NB4 (cell line): Measurements from ENCODE around the gene RNF169.
A peak's percentile ranks its signal among the peaks of the same experiment; 100 is the strongest.
"Not testable (repeated sequence)": the region's sequence is repeated elsewhere in the genome, so short reads cannot be mapped to it uniquely, and the experiment has no call there.

Experiments
- DNase-seq: peaks from one replicate; pipeline ENCODE4 v3.0.0; 2010; ENCODE audit warnings: low read depth
- H3K4me3 ChIP-seq: one replicate; pipeline ENCODE4 v1.5.1; 2011; ENCODE audit warnings: mild to moderate bottlenecking, low read depth, low read length, moderate library complexity
- MYC ChIP-seq: IDR thresholded peaks from 2 replicates; pipeline ENCODE4 v1.6.1; 2011; ENCODE audit warnings: low read depth, low read length
- POLR2A ChIP-seq: IDR thresholded peaks from 2 replicates; pipeline ENCODE4 v1.6.1; 2011; ENCODE audit warnings: mild to moderate bottlenecking; ENCODE audit not compliant: insufficient read length; ENCODE audit errors: extremely low read depth
- TF ChIP-seq, protein P1 (sequence below): IDR thresholded peaks from 2 replicates; pipeline ENCODE4 v1.6.1; 2011; ENCODE audit warnings: low read depth, low read length
- TF ChIP-seq, protein P2 (sequence below): IDR thresholded peaks from one replicate; pipeline ENCODE4 v1.5.1; 2012; ENCODE audit warnings: low read depth, low read length

RNF169 gene

DNA sequence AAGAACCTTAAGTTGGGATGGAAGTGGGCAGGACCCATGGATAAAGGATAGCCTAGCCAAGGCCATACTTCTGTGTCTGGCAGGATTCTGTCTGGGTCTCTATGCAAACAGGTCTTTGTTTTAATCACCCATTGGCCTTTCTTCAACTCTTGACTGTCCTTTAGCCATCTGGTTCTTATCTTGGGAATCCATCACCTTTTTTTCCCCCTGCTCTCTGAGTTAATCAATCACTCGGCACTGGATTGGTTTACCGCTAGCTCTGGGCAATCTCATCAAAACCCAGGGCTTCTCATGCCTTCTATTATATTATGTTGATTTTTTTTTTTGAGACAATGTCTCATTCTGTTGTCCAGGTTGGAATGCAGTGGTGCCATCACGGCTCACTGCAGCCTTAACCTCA lies 1.8 kb upstream of the RNF169 start:
- H3K4me3 ChIP-seq, result no peak overlapping the region
- TF ChIP-seq, protein P1, sequence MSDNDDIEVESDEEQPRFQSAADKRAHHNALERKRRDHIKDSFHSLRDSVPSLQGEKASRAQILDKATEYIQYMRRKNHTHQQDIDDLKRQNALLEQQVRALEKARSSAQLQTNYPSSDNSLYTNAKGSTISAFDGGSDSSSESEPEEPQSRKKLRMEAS, result no peak
- TF ChIP-seq, protein P2, sequence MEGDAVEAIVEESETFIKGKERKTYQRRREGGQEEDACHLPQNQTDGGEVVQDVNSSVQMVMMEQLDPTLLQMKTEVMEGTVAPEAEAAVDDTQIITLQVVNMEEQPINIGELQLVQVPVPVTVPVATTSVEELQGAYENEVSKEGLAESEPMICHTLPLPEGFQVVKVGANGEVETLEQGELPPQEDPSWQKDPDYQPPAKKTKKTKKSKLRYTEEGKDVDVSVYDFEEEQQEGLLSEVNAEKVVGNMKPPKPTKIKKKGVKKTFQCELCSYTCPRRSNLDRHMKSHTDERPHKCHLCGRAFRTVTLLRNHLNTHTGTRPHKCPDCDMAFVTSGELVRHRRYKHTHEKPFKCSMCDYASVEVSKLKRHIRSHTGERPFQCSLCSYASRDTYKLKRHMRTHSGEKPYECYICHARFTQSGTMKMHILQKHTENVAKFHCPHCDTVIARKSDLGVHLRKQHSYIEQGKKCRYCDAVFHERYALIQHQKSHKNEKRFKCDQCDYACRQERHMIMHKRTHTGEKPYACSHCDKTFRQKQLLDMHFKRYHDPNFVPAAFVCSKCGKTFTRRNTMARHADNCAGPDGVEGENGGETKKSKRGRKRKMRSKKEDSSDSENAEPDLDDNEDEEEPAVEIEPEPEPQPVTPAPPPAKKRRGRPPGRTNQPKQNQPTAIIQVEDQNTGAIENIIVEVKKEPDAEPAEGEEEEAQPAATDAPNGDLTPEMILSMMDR, result no peak
- TF ChIP-seq POLR2A, result no peak
- TF ChIP-seq MYC, result no peak
- no peak for DNase-seq

DNA sequence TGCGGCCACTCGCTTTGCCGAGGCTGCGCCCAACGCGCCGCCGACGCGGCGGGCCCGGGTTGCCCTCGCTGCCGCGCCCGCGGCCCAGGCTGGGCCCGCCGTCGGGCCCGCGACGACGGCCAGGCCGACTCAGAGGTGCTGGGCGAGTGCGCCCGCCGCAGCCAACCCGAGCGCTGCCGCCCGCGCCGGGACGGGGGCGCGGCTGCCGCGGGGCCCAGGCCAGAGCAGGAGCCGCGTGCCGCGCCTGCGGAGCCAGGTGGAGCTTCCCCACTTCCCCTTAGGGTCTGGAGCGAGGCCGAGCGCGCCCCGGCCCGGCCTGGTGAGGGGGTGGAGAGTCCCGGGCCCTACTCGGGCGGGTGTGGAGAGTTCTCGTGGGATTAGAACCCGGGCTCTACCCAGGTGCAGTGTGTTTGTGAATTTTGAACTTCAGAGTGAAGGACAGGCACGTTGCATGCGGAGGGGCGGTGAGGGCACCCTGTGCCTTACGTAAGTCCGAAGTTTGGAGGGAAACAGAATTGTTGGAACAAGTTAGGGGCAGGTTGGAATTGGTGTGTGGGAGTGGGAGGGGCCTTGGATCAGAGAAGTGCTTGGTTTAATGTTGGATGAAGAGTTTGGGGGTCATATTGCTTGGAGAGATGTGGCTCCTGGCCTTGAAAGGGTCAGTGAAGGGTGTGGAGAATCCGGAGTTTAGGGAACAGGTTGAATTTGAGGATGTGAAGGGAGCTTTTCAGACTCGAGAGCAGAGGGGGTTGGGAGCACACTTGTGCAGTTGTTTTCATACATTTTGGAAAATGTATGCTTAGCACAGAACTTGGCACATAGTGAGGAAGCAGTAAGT lies 697 bp downstream of the RNF169 start:
- peak overlapping the region; percentile 68 for H3K4me3 ChIP-seq
- TF ChIP-seq MYC, result peak; percentile 90
- TF ChIP-seq, protein P1, result peak; percentile 90
- TF ChIP-seq, protein P2, result no peak
- TF ChIP-seq POLR2A, result no peak
- peak; percentile 90 for DNase-seq

DNA sequence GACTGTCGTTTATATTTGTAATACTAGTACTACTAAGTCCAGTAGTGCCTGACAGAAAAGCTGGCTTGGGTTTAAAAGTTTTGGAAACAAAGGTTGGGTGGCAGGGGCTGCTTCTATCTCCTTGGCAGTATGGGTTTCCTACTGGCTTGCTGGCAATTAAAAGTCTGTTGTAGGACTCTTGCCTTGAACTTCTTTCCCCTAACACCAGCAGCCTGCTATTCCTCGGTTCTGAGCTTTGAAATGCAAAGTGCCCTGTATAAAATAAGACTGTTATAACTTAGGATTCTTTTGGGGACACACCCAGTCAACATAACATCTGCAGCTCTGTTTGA lies 1.3 kb downstream of the RNF169 start:
- no peak for TF ChIP-seq MYC
- TF ChIP-seq POLR2A, result no peak
- TF ChIP-seq, protein P1, result no peak
- TF ChIP-seq, protein P2, result no peak
- peak overlapping the region; percentile 68 for H3K4me3 ChIP-seq
- no peak for DNase-seq

DNA sequence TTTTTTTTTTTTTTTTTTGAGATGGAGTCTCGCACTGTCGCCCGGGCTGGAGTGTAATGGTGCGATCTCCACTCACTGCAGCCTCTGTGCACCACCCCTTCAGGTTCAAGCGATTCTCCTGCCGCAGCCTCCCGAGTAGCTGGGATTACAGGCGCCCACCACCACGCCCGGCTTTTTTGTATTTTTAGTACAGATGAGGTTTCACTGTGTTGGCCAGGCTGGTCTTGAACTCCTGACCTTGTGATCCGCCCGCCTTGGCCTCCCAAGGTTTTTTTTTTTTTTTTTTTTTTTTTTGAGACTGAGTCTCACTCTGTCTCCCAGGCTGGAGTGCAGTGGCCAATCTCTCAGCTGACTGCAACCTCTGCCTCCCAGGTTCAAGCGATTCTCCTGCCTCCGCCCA lies 1.9 kb downstream of the RNF169 start:
- not testable (repeated sequence) for DNase-seq
- peak overlapping the region; percentile 68 for H3K4me3 ChIP-seq

DNA sequence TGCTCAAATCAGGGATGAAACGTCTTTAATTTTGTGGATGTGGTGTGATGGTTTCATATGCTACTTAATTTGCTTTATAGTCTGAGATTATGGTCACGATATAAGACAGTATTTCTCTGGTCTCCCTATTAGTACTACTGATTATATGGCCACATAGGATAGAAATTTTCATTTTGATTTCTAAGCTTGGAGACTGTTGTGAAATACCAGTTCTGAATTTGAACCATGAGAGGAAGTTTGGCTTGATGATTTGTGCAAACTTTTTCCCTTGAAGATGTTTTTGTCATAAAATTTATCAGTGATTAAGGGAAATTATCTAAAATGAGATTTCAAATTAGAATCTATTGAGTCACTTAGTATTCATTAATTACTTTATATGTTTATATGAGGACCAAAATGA lies 2.7 kb downstream of the RNF169 start:
- DNase-seq, result no peak
- TF ChIP-seq, protein P1, result no peak
- TF ChIP-seq POLR2A, result no peak
- no peak for TF ChIP-seq MYC
- TF ChIP-seq, protein P2, result no peak
- H3K4me3 ChIP-seq, result peak overlapping the region; percentile 32

DNA sequence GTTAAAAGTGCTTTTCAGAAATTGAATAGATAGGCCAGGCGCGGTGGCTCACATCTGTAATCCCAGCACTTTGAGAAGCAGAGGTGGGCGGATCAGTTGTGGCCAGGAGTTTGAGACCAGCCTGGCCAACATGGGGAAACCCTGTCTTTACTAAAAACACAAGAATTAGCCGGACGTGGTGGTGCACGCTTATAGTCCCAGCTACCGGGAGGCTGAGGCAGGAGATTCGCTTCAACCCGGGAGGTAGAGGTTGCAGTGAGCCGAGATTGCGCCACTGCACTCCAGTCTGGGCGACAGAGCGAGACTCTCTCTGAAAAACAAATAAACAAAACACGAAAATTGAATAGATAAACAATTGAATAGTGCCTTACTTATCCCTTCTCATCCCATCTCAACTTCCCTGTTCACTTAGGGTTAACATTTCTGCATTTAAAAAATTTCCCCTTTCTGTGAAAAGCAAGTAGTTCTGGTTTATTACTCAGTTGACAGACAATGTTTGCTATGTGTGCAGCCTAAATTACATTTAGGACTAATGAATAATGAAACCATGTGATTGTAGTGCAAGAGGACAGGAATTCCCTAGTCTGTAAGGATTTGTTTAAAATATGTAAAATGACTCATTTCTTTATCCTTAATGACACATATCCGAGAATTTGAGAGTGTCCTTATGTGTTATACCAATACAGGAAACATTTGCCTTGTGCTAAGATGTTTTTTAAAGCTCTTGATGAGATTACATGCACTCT lies 6.0 kb downstream of the RNF169 start:
- no peak overlapping the region for H3K4me3 ChIP-seq
- TF ChIP-seq MYC, result no peak
- TF ChIP-seq POLR2A, result no peak
- TF ChIP-seq, protein P1, result no peak
- TF ChIP-seq, protein P2, result no peak
- no peak for DNase-seq
